Mesenchymal stem cell (in vitro differentiated cells and primary cell): ENCODE measurements around the gene EPAS1. TPM values are rescaled to one million over a fixed set of nuclear protein-coding genes. Genes with fewer than 3 reads are reported as not detected.

Experiments
- DNase-seq: peaks from one replicate; pipeline ENCODE4 v3.0.0-alpha.2; 2013
- H2AFZ ChIP-seq: one replicate; pipeline ENCODE4 v1.6.1; 2013; ENCODE audit warnings: low read depth, mild to moderate bottlenecking, control low read depth, inconsistent platforms, low read length, moderate library complexity
- H2AK5ac ChIP-seq: 2 replicates; pipeline ENCODE4 v1.6.1; 2013; ENCODE audit warnings: low read length, moderate library complexity, mild to moderate bottlenecking, inconsistent platforms; ENCODE audit not compliant: severe bottlenecking
- H2BK120ac ChIP-seq: one replicate; pipeline ENCODE4 v1.6.1; 2013; ENCODE audit warnings: low read depth, mild to moderate bottlenecking, inconsistent platforms, low read length, moderate library complexity
- H2BK12ac ChIP-seq, 2 experiments: one replicate each; pipeline ENCODE4 v1.6.1; 2013; ENCODE audit warnings: inconsistent platforms in 2 of 2, low read length in 2 of 2, mild to moderate bottlenecking in 2 of 2, moderate library complexity in 2 of 2, control low read depth in 1 of 2
- H2BK15ac ChIP-seq: one replicate; pipeline ENCODE4 v1.6.1; 2013; ENCODE audit warnings: mild to moderate bottlenecking, low read depth, inconsistent platforms; ENCODE audit not compliant: poor library complexity, severe bottlenecking
- H2BK5ac ChIP-seq: 2 replicates; pipeline ENCODE4 v1.6.1; 2013; ENCODE audit warnings: low read depth, mild to moderate bottlenecking, low read length, control low read depth, inconsistent platforms; ENCODE audit not compliant: poor library complexity, severe bottlenecking
- H3K14ac ChIP-seq, 2 experiments: one replicate each; pipeline ENCODE4 v1.6.1; 2013; ENCODE audit warnings: inconsistent platforms in 2 of 2, low read length in 2 of 2, control low read depth in 1 of 2, mild to moderate bottlenecking in 1 of 2, moderate library complexity in 1 of 2
- H3K18ac ChIP-seq, 2 experiments: one replicate each; pipeline ENCODE4 v1.6.1; 2013; ENCODE audit warnings: inconsistent platforms in 2 of 2, low read length in 2 of 2, control low read depth in 1 of 2, low read depth in 1 of 2, mild to moderate bottlenecking in 1 of 2
- H3K23ac ChIP-seq, 2 experiments: one replicate each; pipeline ENCODE4 v1.6.1; 2013; ENCODE audit warnings: inconsistent platforms in 2 of 2, low read length in 2 of 2, mild to moderate bottlenecking in 2 of 2, moderate library complexity in 2 of 2, control low read depth in 1 of 2
- H3K27ac ChIP-seq: 2 replicates; pipeline ENCODE4 v1.5.1; 2013; ENCODE audit warnings: mild to moderate bottlenecking, moderate library complexity, low read length, control low read depth, inconsistent platforms; ENCODE audit not compliant: poor library complexity, severe bottlenecking
- H3K27me3 ChIP-seq, 2 experiments: 2 replicates each; pipeline versions ENCODE4 v1.6.1 to v1.7.0; 2013; ENCODE audit warnings: low read length in 2 of 2, mild to moderate bottlenecking in 2 of 2, moderate library complexity in 2 of 2, control low read depth in 1 of 2, inconsistent platforms in 1 of 2; ENCODE audit not compliant: control insufficient read depth in 1 of 2, insufficient read depth in 1 of 2
- H3K36me3 ChIP-seq, 2 experiments: 2 replicates each; pipeline versions ENCODE4 v1.6.1 to v1.7.0; 2013; ENCODE audit warnings: low read length in 2 of 2, control low read depth in 1 of 2, inconsistent platforms in 1 of 2, low read depth in 1 of 2, mild to moderate bottlenecking in 1 of 2; ENCODE audit not compliant: insufficient read depth in 2 of 2, control insufficient read depth in 1 of 2
- H3K4ac ChIP-seq, 2 experiments: one replicate each; pipeline ENCODE4 v1.6.1; 2013; ENCODE audit warnings: inconsistent platforms in 2 of 2, low read length in 2 of 2, mild to moderate bottlenecking in 2 of 2, moderate library complexity in 2 of 2, control low read depth in 1 of 2, low read depth in 1 of 2
- H3K4me1 ChIP-seq: 2 replicates; pipeline ENCODE4 v1.6.1; 2013; ENCODE audit warnings: low read depth, low read length, control low read depth; ENCODE audit not compliant: control insufficient read depth, insufficient read depth
- H3K4me2 ChIP-seq: 2 replicates; pipeline ENCODE4 v1.6.1; 2013; ENCODE audit warnings: low read length, mild to moderate bottlenecking, inconsistent platforms; ENCODE audit not compliant: poor library complexity, severe bottlenecking
- H3K4me3 ChIP-seq, 2 experiments: 2 replicates each; pipeline versions ENCODE4 v1.5.1 to v1.7.0; 2013; ENCODE audit warnings: low read length in 2 of 2, mild to moderate bottlenecking in 2 of 2, control low read depth in 1 of 2, low read depth in 1 of 2; ENCODE audit not compliant: insufficient read depth in 1 of 2
- H3K79me1 ChIP-seq: replicated peaks from 2 replicates; pipeline ENCODE4 v1.6.1; 2013; ENCODE audit warnings: mild to moderate bottlenecking, control low read depth, low read length, inconsistent platforms; ENCODE audit not compliant: poor library complexity, severe bottlenecking
- H3K9ac ChIP-seq: 2 replicates; pipeline ENCODE4 v1.7.0; 2013; ENCODE audit warnings: mild to moderate bottlenecking, low read length, moderate library complexity
- H3K9me3 ChIP-seq: 2 replicates; pipeline ENCODE4 v1.7.0; 2013; ENCODE audit warnings: mild to moderate bottlenecking, low read length; ENCODE audit not compliant: control insufficient read depth
- H4K8ac ChIP-seq: one replicate; pipeline ENCODE4 v1.6.1; 2013; ENCODE audit warnings: inconsistent platforms, mild to moderate bottlenecking, low read length, moderate library complexity
- H4K91ac ChIP-seq: one replicate; pipeline ENCODE4 v1.6.1; 2013; ENCODE audit warnings: mild to moderate bottlenecking, low read length, inconsistent platforms
- WGBS: methylation state at CpG from one replicate; pipeline ENCODE4 v1.1.7; 2013; ENCODE audit warnings: mixed read lengths; 5-methylcytosine and 5-hydroxymethylcytosine counted together
- small RNA-seq: library from polyadenylated mRNA; stranded (forward); fragments of <200 nt; extraction: miRNeasy Mini kit (QIAGEN cat#:217004); gene quantifications from one replicate; pipeline ENCODE3, GENCODE V24; 2013; ENCODE audit warnings: low read depth

The EPAS1 gene

GRCh38 chr2:46435353-46435752 lies 138.1 kb downstream of the EPAS1 start:
- Histone ChIP-seq H3K9ac (no peak overlapping the region), H2BK12ac (no peak overlapping the region), H3K4me1 (peaks cover 3% of the 10 kb centered on the region), H3K14ac (no peak overlapping the region), H3K36me3 (no peaks in the 10 kb centered on the region), H2BK5ac (peak overlapping the region; percentile 94), H2BK120ac (no peak overlapping the region), H3K4ac (peak overlapping the region in 1 of 2 experiments; percentile 79), H2AFZ (no peak overlapping the region), H3K18ac (peak overlapping the region; percentile 31 to 74), H3K79me1 (no peaks in the 10 kb centered on the region), H2AK5ac (peak overlapping the region; percentile 93), H3K27ac (peak overlapping the region; percentile 92), H3K9me3 (no peaks in the 10 kb centered on the region), H3K27me3 (peaks cover 2 to 5% of the 10 kb centered on the region in 2 experiments), H4K8ac (no peak overlapping the region), H2BK15ac (no peak overlapping the region), H3K4me3 (no peak overlapping the region), H4K91ac (no peak overlapping the region), H3K4me2 (no peak overlapping the region), H3K23ac (no peak overlapping the region)
- no peak for DNase-seq

- no peak overlapping the region for H2AFZ ChIP-seq
- peak overlapping the region in 1 of 2 experiments; percentile 56 for H3K18ac ChIP-seq
- H2BK5ac ChIP-seq: no peak overlapping the region
- no peak overlapping the region for H2BK15ac ChIP-seq
- WGBS: 74% methylated on average over 2 of the region's 4 CpGs
- H3K14ac ChIP-seq: no peak overlapping the region
- DNase-seq: no peak
- peak overlapping the region in 1 of 2 experiments; percentile 62 for H3K4ac ChIP-seq
- no peak overlapping the region for H4K8ac ChIP-seq
- H3K23ac ChIP-seq: no peak overlapping the region
- no peak overlapping the region for H4K91ac ChIP-seq
- H3K9ac ChIP-seq: no peak overlapping the region
- H2AK5ac ChIP-seq: peak overlapping the region; percentile 83
- no peaks in the 10 kb centered on the region for H3K79me1 ChIP-seq
- H3K27me3 ChIP-seq: peaks cover 7 to 10% of the 10 kb centered on the region in 2 experiments
- no peak overlapping the region for H2BK120ac ChIP-seq
- H3K27ac ChIP-seq: peak overlapping the region; percentile 92
- no peaks in the 10 kb centered on the region for H3K9me3 ChIP-seq
- no peak overlapping the region for H3K4me2 ChIP-seq
- H3K4me3 ChIP-seq: no peak overlapping the region
- H2BK12ac ChIP-seq: peak overlapping the region in 1 of 2 experiments; percentile 31
- H3K4me1 ChIP-seq: peaks cover 3% of the 10 kb centered on the region
- H3K36me3 ChIP-seq: no peaks in the 10 kb centered on the region
Measured at GRCh38 chr2:46435796-46436360, 138.7 kb downstream of the EPAS1 start.

Small RNA genes lying within 50 kb of the gene (small RNA-seq; reads per million reads assigned to genes)
- not detected for gene RF00017
